ENCODE results near the gene RARS1.

Gene RARS1

GRCh38 chr5:168472329-168472728 is 13.9 kb upstream of the RARS1 start:
- no peak overlapping the region for H3K4me3 ChIP-seq (replicated peaks; ENCODE audit: insufficient read depth, low read length)
- H3K27ac ChIP-seq (replicated peaks): no peak overlapping the region
- TF ChIP-seq SPI1 (IDR thresholded peaks at IDR 0.05; ENCODE audit: borderline replicate concordance, low read depth) (no peak), CTCF (IDR thresholded peaks at IDR 0.05; ENCODE audit: insufficient read depth, low read length) (no peak), GABPA (IDR thresholded peaks at IDR 0.05; ENCODE audit: low read depth) (no peak), POLR2AphosphoS5 (IDR thresholded peaks at IDR 0.05; ENCODE audit: low read depth) (no peak), REST (IDR thresholded peaks at IDR 0.05; ENCODE audit: insufficient replicate concordance, low read depth) (no peak)
- DNase-seq (ENCODE audit: low read depth in 1 of 2, low spot score in 1 of 2): no peak
- no peaks in the 10 kb centered on the region for H3K27me3 ChIP-seq (ENCODE audit: insufficient read depth, poor library complexity, severe bottlenecking)

- no peaks in the 10 kb centered on the region for H3K27me3 ChIP-seq (ENCODE audit: insufficient read depth, poor library complexity, severe bottlenecking)
- H3K27ac ChIP-seq (replicated peaks): no peak overlapping the region
- TF ChIP-seq REST (IDR thresholded peaks at IDR 0.05; ENCODE audit: insufficient replicate concordance, low read depth) (no peak), CTCF (IDR thresholded peaks at IDR 0.05; ENCODE audit: insufficient read depth, low read length) (no peak), SPI1 (IDR thresholded peaks at IDR 0.05; ENCODE audit: borderline replicate concordance, low read depth) (no peak), POLR2AphosphoS5 (IDR thresholded peaks at IDR 0.05; ENCODE audit: low read depth) (no peak), GABPA (IDR thresholded peaks at IDR 0.05; ENCODE audit: low read depth) (no peak)
- no peak for DNase-seq (ENCODE audit: low read depth in 1 of 2, low spot score in 1 of 2)
- H3K4me3 ChIP-seq (replicated peaks; ENCODE audit: insufficient read depth, low read length): no peak overlapping the region
Observed at GRCh38 chr5:168474319-168474718, 12.0 kb upstream of the RARS1 start.

- no peak for TF ChIP-seq SPI1 (IDR thresholded peaks at IDR 0.05; ENCODE audit: borderline replicate concordance, low read depth)
- TF ChIP-seq REST (IDR thresholded peaks at IDR 0.05; ENCODE audit: insufficient replicate concordance, low read depth): no peak
- no peak for TF ChIP-seq CTCF (IDR thresholded peaks at IDR 0.05; ENCODE audit: insufficient read depth, low read length)
- TF ChIP-seq GABPA (IDR thresholded peaks at IDR 0.05; ENCODE audit: low read depth): no peak
- TF ChIP-seq POLR2AphosphoS5 (IDR thresholded peaks at IDR 0.05; ENCODE audit: low read depth): no peak
- H3K27me3 ChIP-seq (ENCODE audit: insufficient read depth, poor library complexity, severe bottlenecking): no peaks in the 10 kb centered on the region
- no peak for DNase-seq (ENCODE audit: low read depth in 1 of 2, low spot score in 1 of 2)
- H3K4me3 ChIP-seq (replicated peaks; ENCODE audit: insufficient read depth, low read length): no peak overlapping the region
- H3K27ac ChIP-seq (replicated peaks): no peak overlapping the region
Observed at GRCh38 chr5:168477060-168477459, 9.2 kb upstream of the RARS1 start.
